ENCODE data around the gene RNF181.

Gene RNF181

DNA sequence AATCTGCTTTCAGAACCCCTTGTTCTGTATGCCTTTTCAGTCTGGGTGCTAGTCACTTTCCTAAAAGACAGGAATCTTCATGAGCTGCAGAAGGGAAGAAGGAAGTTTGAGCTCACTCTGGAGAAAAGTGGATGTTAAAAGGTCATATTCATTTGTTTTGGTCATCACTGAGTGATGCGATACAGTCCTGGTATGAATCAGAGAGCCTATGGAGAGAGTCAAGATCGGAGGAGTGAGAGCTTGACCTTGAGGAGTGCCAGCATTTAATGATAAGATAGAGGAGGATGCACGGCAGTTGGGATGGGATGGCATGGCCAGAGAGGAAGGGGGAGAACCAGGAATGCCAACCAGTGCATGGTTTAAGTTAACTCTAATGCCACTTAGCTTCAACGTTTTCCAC is 40.1 kb downstream of the RNF181 start:
- no peak overlapping the region for H3K9ac ChIP-seq (ENCODE audit: low read depth, low read length)
- H3K36me3 ChIP-seq (ENCODE audit: insufficient read depth, low read length) = peaks cover 26% of the 10 kb centered on the region
- no peaks in the 10 kb centered on the region for H3K9me3 ChIP-seq (ENCODE audit: control insufficient read depth, insufficient read depth, low read length)
- H3K4me1 ChIP-seq (ENCODE audit: insufficient read depth, low read length) = no peaks in the 10 kb centered on the region

- Histone ChIP-seq H3K4me1 (ENCODE audit: insufficient read depth, low read length) (no peaks in the 10 kb centered on the region), H3K9me3 (ENCODE audit: control insufficient read depth, insufficient read depth, low read length) (no peaks in the 10 kb centered on the region), H3K36me3 (ENCODE audit: insufficient read depth, low read length) (peaks cover 45% of the 10 kb centered on the region), H3K9ac (ENCODE audit: low read depth, low read length) (no peak overlapping the region)
Measured at GRCh38 chr2:85642725-85643124, 47.2 kb downstream of the RNF181 start.

DNA sequence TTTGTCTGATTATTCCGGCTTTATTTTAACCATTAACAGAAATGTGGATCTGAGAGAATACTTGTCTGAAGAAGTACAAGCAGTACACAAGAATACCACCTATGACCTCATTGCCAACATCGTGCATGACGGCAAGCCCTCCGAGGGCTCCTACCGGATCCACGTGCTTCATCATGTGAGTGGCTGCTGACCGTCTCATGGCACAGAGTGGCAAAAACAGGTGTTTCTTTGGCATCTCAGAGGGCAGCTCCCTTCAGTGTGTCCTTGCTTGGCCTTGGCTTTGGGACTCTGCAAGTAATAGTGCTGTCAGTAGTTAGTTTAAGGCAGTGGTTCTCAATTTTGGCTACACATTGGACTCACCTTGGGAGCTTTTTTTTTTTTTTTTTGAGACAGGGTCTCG is 49.4 kb downstream of the RNF181 start:
- no peak overlapping the region for H3K9ac ChIP-seq (ENCODE audit: low read depth, low read length)
- H3K9me3 ChIP-seq (ENCODE audit: control insufficient read depth, insufficient read depth, low read length) = no peaks in the 10 kb centered on the region
- H3K36me3 ChIP-seq (ENCODE audit: insufficient read depth, low read length) = peaks cover 51% of the 10 kb centered on the region
- H3K4me1 ChIP-seq (ENCODE audit: insufficient read depth, low read length) = no peaks in the 10 kb centered on the region

- peaks cover 44% of the 10 kb centered on the region for H3K36me3 ChIP-seq (ENCODE audit: insufficient read depth, low read length)
Measured at GRCh38 chr2:85646166-85646565, 50.6 kb downstream of the RNF181 start.

More at GRCh38 chr2:85646166-85646565, 50.6 kb downstream of the RNF181 start:
- H3K4me1 ChIP-seq (ENCODE audit: insufficient read depth, low read length) = no peaks in the 10 kb centered on the region
- H3K9ac ChIP-seq (ENCODE audit: low read depth, low read length) = no peak overlapping the region
- H3K9me3 ChIP-seq (ENCODE audit: control insufficient read depth, insufficient read depth, low read length) = no peaks in the 10 kb centered on the region
